ENCODE results near the gene ACSM3.

- TF ChIP-seq POLR2A (IDR thresholded peaks at IDR 0.05) (no peak), CTCF (IDR thresholded peaks at IDR 0.05) (peak in 11 of 12 donors; percentile 30 to 70 (median 57))
Observed at GRCh38 chr16:20799599-20799998, 35.8 kb downstream of the ACSM3 start.
